ENCODE measurements around the gene GP1BB.

DNA sequence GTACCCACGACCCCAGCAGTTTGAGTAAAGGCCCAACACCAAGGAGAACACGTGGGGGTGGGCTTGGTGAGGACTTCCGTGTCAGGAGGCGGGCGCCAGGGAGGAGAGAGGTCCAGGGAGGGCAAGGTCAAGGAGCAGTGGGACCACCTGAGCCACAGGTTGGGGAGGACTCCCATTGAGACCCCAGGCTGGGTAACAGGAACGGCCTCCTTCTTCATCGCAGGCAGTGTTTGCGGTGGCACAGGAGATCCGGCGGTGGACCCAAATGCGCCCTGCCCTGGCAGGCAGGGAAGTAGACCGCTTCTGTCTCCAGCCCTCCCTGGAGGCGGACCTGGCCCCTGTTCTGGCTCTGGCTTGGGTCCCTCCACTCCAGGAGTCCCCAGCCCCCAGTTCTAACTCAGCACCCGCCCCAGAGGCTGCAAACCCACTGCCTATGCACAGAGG is 31.4 kb downstream of the GP1BB start:
- no peak for TF ChIP-seq POLR2A (IDR thresholded peaks at IDR 0.05)
- TF ChIP-seq, protein P1, sequence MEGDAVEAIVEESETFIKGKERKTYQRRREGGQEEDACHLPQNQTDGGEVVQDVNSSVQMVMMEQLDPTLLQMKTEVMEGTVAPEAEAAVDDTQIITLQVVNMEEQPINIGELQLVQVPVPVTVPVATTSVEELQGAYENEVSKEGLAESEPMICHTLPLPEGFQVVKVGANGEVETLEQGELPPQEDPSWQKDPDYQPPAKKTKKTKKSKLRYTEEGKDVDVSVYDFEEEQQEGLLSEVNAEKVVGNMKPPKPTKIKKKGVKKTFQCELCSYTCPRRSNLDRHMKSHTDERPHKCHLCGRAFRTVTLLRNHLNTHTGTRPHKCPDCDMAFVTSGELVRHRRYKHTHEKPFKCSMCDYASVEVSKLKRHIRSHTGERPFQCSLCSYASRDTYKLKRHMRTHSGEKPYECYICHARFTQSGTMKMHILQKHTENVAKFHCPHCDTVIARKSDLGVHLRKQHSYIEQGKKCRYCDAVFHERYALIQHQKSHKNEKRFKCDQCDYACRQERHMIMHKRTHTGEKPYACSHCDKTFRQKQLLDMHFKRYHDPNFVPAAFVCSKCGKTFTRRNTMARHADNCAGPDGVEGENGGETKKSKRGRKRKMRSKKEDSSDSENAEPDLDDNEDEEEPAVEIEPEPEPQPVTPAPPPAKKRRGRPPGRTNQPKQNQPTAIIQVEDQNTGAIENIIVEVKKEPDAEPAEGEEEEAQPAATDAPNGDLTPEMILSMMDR (IDR thresholded peaks at IDR 0.05), result no peak
